ENCODE results near the gene ITK.

ITK gene

GRCh38 chr5:157165668-157166067 is 15.0 kb upstream of the ITK start:
- H3K79me2 ChIP-seq (ENCODE audit: insufficient read depth, low read depth) = no peaks in the 10 kb centered on the region
- no peaks in the 10 kb centered on the region for H3K27me3 ChIP-seq (ENCODE audit: insufficient read depth, low read depth)
- H3K27ac ChIP-seq = no peak overlapping the region
- H3K4me2 ChIP-seq = no peak overlapping the region
- no peak overlapping the region for H3K4me3 ChIP-seq (IDR thresholded peaks at IDR 0.05; ENCODE audit: insufficient read depth, low read depth, low read length)
- no peak overlapping the region for H3K9ac ChIP-seq
- H3K36me3 ChIP-seq (ENCODE audit: insufficient read depth) = no peaks in the 10 kb centered on the region
- H3K4me1 ChIP-seq (ENCODE audit: low read depth, poor library complexity, severe bottlenecking) = no peaks in the 10 kb centered on the region
- no peak overlapping the region for H2AFZ ChIP-seq (ENCODE audit: low read depth)
- H4K20me1 ChIP-seq (ENCODE audit: insufficient read depth) = no peaks in the 10 kb centered on the region
- TF ChIP-seq CTCF (conservative IDR thresholded peaks at IDR 0.05; ENCODE audit: low read depth, low read length) = no peak

- Histone ChIP-seq H2AFZ (ENCODE audit: low read depth) (no peak within 1 kb of the TSS), H3K79me2 (ENCODE audit: insufficient read depth, low read depth) (no peaks in the 10 kb centered on the region), H3K9ac (no peak within 1 kb of the TSS), H3K4me2 (no peak within 1 kb of the TSS), H3K4me3 (IDR thresholded peaks at IDR 0.05; ENCODE audit: insufficient read depth, low read depth, low read length) (no peak within 1 kb of the TSS), H3K27me3 (ENCODE audit: insufficient read depth, low read depth) (no peaks in the 10 kb centered on the region), H3K27ac (no peak within 1 kb of the TSS), H3K4me1 (ENCODE audit: low read depth, poor library complexity, severe bottlenecking) (no peaks in the 10 kb centered on the region), H4K20me1 (ENCODE audit: insufficient read depth) (no peaks in the 10 kb centered on the region), H3K36me3 (ENCODE audit: insufficient read depth) (no peaks in the 10 kb centered on the region)
- no peak for TF ChIP-seq CTCF (conservative IDR thresholded peaks at IDR 0.05; ENCODE audit: low read depth, low read length)
Observed at GRCh38 chr5:157166214-157167213, 14.1 kb upstream of the ITK start, which contains the start of gene GARIN3. Gene GARIN3 (minus strand): TSS chr5:157166264. CDS start chr5:157166168, 96 bp downstream.

GRCh38 chr5:157167214-157167621 is 13.4 kb upstream of the ITK start:
- H3K79me2 ChIP-seq (ENCODE audit: insufficient read depth, low read depth) = no peaks in the 10 kb centered on the region
- no peaks in the 10 kb centered on the region for H3K27me3 ChIP-seq (ENCODE audit: insufficient read depth, low read depth)
- no peak overlapping the region for H2AFZ ChIP-seq (ENCODE audit: low read depth)
- H3K4me2 ChIP-seq = no peak overlapping the region
- H3K4me3 ChIP-seq (IDR thresholded peaks at IDR 0.05; ENCODE audit: insufficient read depth, low read depth, low read length) = no peak overlapping the region
- TF ChIP-seq CTCF (conservative IDR thresholded peaks at IDR 0.05; ENCODE audit: low read depth, low read length) = no peak
- no peaks in the 10 kb centered on the region for H4K20me1 ChIP-seq (ENCODE audit: insufficient read depth)
- peaks cover 3% of the 10 kb centered on the region for H3K4me1 ChIP-seq (ENCODE audit: low read depth, poor library complexity, severe bottlenecking)
- no peaks in the 10 kb centered on the region for H3K36me3 ChIP-seq (ENCODE audit: insufficient read depth)
- no peak overlapping the region for H3K9ac ChIP-seq
- H3K27ac ChIP-seq = no peak overlapping the region

GRCh38 chr5:157168286-157168685 is 12.4 kb upstream of the ITK start:
- Histone ChIP-seq H3K4me1 (ENCODE audit: low read depth, poor library complexity, severe bottlenecking) (peaks cover 4% of the 10 kb centered on the region), H4K20me1 (ENCODE audit: insufficient read depth) (no peaks in the 10 kb centered on the region), H3K27me3 (ENCODE audit: insufficient read depth, low read depth) (no peaks in the 10 kb centered on the region), H3K4me2 (no peak overlapping the region), H3K9ac (no peak overlapping the region), H3K4me3 (IDR thresholded peaks at IDR 0.05; ENCODE audit: insufficient read depth, low read depth, low read length) (no peak overlapping the region), H2AFZ (ENCODE audit: low read depth) (no peak overlapping the region), H3K36me3 (ENCODE audit: insufficient read depth) (no peaks in the 10 kb centered on the region), H3K79me2 (ENCODE audit: insufficient read depth, low read depth) (no peaks in the 10 kb centered on the region), H3K27ac (no peak overlapping the region)
- no peak for TF ChIP-seq CTCF (conservative IDR thresholded peaks at IDR 0.05; ENCODE audit: low read depth, low read length)
